Measurements from ENCODE around the gene PRPF4.
A peak's percentile ranks its signal among the peaks of the same experiment; 100 is the strongest.
"Not testable (repeated sequence)": the region's sequence is repeated elsewhere in the genome, so short reads cannot be mapped to it uniquely, and the experiment has no call there.

PRPF4 gene

DNA sequence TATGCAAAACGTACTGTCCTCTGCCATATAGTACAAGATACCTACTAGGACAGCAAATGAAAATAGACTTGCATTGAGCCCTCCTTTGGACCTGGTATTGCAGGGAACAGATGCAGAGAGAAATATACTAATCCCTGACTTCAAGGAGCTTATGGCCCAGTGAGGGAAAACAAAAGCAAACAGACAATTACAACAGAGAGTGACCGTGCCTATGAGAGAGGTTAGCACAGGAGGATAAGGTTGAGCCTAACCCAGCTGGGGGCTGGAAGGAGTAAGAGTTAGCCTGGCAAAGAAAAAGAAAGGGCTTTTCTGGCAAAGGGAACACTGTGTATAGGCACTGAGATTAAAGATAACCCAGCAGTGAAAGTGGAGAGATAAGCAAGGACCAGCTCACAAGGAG is 5.6 kb upstream of the PRPF4 start:
- Histone ChIP-seq H3K27me3 (ENCODE audit: control insufficient read depth, insufficient read depth, low read length) (no peaks in the 10 kb centered on the region), H3K36me3 (ENCODE audit: control insufficient read depth, insufficient read depth, low read length) (peaks cover 13% of the 10 kb centered on the region), H3K9ac (ENCODE audit: low read depth, low read length) (no peak overlapping the region), H3K9me3 (ENCODE audit: control insufficient read depth, insufficient read depth, low read length) (no peaks in the 10 kb centered on the region), H3K4me1 (ENCODE audit: control insufficient read depth, insufficient read depth, low read length) (peaks cover 3% of the 10 kb centered on the region), H3K4me3 (ENCODE audit: low read depth, low read length) (no peak overlapping the region)

DNA sequence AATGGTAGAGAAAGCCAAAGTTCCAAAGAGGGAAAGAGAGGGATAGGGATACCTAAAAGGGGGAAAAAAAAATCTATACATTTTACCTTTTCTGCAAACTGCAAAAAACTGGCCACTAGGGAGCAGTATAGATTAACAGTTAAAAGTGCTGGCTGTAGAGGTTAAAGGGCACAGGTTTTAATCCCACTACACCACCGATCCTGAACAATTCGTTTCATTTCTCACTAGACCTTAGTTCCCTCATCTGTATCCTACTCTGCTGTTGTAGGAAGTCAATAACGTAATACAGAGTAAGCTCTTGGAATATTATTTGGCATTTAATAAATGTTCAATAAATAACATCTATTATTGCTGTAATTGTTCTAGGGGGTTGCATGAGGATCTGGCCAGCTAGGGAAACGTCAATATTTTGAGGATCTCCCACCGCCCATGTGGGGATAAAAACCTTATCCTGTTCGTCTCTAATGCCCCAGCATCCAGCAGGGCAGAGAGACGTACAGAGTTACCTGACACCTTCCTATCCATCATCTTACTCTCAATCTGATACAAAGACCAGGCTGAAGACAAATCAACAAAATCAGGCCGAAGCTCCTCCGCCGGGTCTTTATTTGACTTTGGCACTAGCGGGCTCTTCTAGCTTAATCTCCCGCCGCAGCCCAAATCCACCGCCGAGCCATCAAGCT is 843 bp upstream of the PRPF4 start:
- no peaks in the 10 kb centered on the region for H3K27me3 ChIP-seq (ENCODE audit: control insufficient read depth, insufficient read depth, low read length)
- H3K9ac ChIP-seq (ENCODE audit: low read depth, low read length) = peak overlapping the region; percentile 97
- H3K9me3 ChIP-seq (ENCODE audit: control insufficient read depth, insufficient read depth, low read length) = no peaks in the 10 kb centered on the region
- H3K4me1 ChIP-seq (ENCODE audit: control insufficient read depth, insufficient read depth, low read length) = peaks cover 3% of the 10 kb centered on the region
- H3K36me3 ChIP-seq (ENCODE audit: control insufficient read depth, insufficient read depth, low read length) = peaks cover 13% of the 10 kb centered on the region
- H3K4me3 ChIP-seq (ENCODE audit: low read depth, low read length) = peak overlapping the region; percentile 93

DNA sequence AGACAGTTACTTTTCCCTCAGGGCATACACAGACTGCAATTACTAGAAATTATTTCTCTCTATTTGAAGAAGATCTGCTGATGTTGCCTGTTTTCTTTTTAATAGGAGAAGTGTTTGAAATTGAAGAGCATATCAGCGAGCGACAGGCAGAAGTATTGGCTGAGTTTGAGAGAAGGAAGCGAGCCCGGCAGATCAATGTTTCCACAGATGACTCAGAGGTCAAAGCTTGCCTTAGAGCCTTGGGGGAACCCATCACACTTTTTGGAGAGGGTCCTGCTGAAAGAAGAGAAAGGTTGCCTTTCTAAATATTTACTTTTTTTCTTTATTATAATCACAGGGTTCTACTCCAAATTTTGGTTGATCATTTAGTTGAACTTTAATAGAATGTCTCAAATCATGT is 3.4 kb downstream of the PRPF4 start:
- Histone ChIP-seq H3K9ac (ENCODE audit: low read depth, low read length) (no peak overlapping the region), H3K4me3 (ENCODE audit: low read depth, low read length) (no peak overlapping the region), H3K36me3 (ENCODE audit: control insufficient read depth, insufficient read depth, low read length) (peaks cover 21% of the 10 kb centered on the region), H3K4me1 (ENCODE audit: control insufficient read depth, insufficient read depth, low read length) (peaks cover 3% of the 10 kb centered on the region), H3K27me3 (ENCODE audit: control insufficient read depth, insufficient read depth, low read length) (no peaks in the 10 kb centered on the region), H3K9me3 (ENCODE audit: control insufficient read depth, insufficient read depth, low read length) (no peaks in the 10 kb centered on the region)

DNA sequence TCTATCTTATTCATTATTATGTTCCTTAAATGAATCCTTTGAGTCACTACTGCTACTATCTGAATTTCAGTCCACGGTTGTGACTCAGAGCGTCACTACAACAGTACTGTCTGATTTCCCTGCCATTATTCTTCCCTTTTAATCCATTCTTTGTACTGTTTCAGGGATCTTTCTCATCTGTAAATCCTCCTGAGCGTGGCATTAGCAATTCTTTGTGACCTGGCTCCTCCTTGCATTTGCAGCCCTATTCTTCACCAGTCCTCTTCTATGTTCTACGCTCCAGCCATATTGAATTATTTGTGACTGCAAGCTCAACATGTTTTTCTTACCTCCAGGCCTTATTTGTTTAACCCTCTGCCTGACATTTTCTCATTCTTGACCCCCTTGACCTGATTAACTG is 5.9 kb downstream of the PRPF4 start:
- Histone ChIP-seq H3K4me3 (ENCODE audit: low read depth, low read length) (no peak overlapping the region), H3K9me3 (ENCODE audit: control insufficient read depth, insufficient read depth, low read length) (no peaks in the 10 kb centered on the region), H3K9ac (ENCODE audit: low read depth, low read length) (no peak overlapping the region), H3K27me3 (ENCODE audit: control insufficient read depth, insufficient read depth, low read length) (no peaks in the 10 kb centered on the region), H3K4me1 (ENCODE audit: control insufficient read depth, insufficient read depth, low read length) (no peaks in the 10 kb centered on the region), H3K36me3 (ENCODE audit: control insufficient read depth, insufficient read depth, low read length) (peaks cover 32% of the 10 kb centered on the region)

DNA sequence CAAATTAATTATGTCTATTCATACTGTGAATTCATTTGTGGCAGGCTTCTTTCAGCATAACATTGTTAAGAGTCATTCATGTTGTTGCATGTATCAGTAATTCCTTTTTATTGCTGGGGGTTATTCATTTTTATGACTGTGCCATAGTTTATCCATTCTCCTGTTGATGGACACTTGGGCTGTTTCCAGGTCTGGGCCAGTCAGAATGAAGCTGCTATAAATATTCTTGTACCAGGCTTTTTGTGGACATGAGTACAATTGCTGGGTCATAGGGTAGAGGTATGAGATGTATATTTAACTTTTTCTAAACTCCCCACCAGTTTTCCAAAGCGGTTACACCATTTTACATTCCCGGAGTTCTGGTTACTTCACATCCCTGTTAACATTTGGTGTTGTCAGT is 13.6 kb downstream of the PRPF4 start:
- no peak overlapping the region for H3K4me3 ChIP-seq (ENCODE audit: low read depth, low read length)
- no peaks in the 10 kb centered on the region for H3K9me3 ChIP-seq (ENCODE audit: control insufficient read depth, insufficient read depth, low read length)
- peaks cover 27% of the 10 kb centered on the region for H3K36me3 ChIP-seq (ENCODE audit: control insufficient read depth, insufficient read depth, low read length)
- H3K27me3 ChIP-seq (ENCODE audit: control insufficient read depth, insufficient read depth, low read length) = no peaks in the 10 kb centered on the region
- H3K9ac ChIP-seq (ENCODE audit: low read depth, low read length) = no peak overlapping the region
- H3K4me1 ChIP-seq (ENCODE audit: control insufficient read depth, insufficient read depth, low read length) = no peaks in the 10 kb centered on the region

DNA sequence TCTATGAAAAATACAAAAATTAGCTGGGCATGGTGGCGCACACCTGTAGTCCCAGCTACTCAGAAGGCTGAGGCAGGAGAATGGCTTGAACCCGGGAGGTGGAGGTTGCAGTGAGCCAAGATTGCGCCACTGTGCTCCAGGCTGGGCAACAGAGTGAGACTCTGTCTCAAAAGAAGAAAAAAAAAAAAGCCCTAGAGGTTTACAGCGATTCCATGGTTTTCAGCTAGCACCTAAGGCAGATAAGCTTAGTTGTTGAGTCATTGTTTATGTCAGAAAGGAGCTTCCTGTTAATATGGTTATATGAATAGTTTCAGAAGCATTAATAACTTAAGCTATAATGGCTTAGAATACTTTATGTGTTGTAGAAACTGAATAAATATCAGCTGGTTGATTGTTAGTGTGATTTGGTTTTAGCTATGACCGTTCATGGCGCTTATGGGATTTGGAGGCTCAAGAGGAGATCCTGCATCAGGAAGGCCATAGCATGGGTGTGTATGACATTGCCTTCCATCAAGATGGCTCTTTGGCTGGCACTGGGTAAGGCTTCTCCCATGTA is 14.7 kb downstream of the PRPF4 start:
- H3K9me3 ChIP-seq (ENCODE audit: control insufficient read depth, insufficient read depth, low read length) = no peaks in the 10 kb centered on the region
- H3K4me1 ChIP-seq (ENCODE audit: control insufficient read depth, insufficient read depth, low read length) = no peaks in the 10 kb centered on the region
- H3K27me3 ChIP-seq (ENCODE audit: control insufficient read depth, insufficient read depth, low read length) = no peaks in the 10 kb centered on the region
- no peak overlapping the region for H3K4me3 ChIP-seq (ENCODE audit: low read depth, low read length)
- no peak overlapping the region for H3K9ac ChIP-seq (ENCODE audit: low read depth, low read length)
- H3K36me3 ChIP-seq (ENCODE audit: control insufficient read depth, insufficient read depth, low read length) = peaks cover 17% of the 10 kb centered on the region

DNA sequence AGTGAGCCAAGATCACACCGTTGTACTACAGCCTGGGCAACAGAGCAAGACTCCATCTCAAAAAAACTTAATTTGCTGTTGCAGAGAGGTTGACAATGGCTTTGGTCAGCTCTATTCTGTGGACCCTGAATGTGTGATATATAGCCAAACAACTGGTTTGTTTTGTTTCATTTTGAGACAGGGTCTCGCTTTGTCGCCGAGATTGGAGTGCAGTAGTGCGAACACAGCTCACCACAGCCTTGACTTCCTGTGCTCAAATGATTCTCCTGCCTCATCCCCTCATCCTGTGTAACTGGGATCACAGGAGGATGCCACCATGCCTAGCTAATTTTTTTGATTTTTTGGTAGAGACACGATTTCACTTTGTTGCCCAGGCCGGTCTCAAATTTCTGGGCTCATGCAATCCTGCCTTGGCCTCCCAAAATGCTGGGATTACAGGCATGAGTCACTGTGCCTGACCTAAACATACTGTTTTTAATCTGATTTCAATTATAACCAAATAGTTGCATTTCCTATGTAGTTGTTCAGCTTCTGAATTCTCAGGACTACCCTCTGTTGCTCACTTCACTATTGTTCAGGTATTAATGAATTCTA is 17.9 kb downstream of the PRPF4 start:
- Histone ChIP-seq H3K9ac (ENCODE audit: low read depth, low read length) (no peak overlapping the region), H3K9me3 (ENCODE audit: control insufficient read depth, insufficient read depth, low read length) (no peaks in the 10 kb centered on the region), H3K4me1 (ENCODE audit: control insufficient read depth, insufficient read depth, low read length) (no peaks in the 10 kb centered on the region), H3K4me3 (ENCODE audit: low read depth, low read length) (no peak overlapping the region), H3K27me3 (ENCODE audit: control insufficient read depth, insufficient read depth, low read length) (no peaks in the 10 kb centered on the region), H3K36me3 (ENCODE audit: control insufficient read depth, insufficient read depth, low read length) (peaks cover 13% of the 10 kb centered on the region)

DNA sequence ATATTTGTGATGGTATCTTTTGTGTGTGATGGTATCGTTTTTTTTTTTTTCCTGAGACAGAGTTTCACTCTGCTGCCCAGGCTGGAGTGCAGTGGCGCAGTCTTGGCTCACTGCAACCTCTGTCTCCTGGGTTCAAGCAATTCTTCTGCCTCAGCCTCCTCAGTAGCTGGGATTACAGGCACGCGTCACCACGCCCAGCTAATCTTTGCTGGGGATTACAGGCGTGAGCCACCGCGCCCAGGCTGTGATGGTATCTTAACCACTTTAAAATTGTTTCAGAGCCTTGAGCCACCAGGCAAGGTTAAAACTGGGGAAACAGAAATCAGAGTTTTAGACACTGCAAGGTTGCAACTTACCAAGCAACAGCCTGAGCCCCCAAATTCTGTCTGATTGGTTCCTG is 20.8 kb downstream of the PRPF4 start:
- H3K36me3 ChIP-seq (ENCODE audit: control insufficient read depth, insufficient read depth, low read length); H3K9ac ChIP-seq (ENCODE audit: low read depth, low read length); H3K27me3 ChIP-seq (ENCODE audit: control insufficient read depth, insufficient read depth, low read length); H3K4me1 ChIP-seq (ENCODE audit: control insufficient read depth, insufficient read depth, low read length); H3K9me3 ChIP-seq (ENCODE audit: control insufficient read depth, insufficient read depth, low read length); H3K4me3 ChIP-seq (ENCODE audit: low read depth, low read length): not testable (repeated sequence)

GRCh38 chr9:113296796-113297558 is 21.5 kb downstream of the PRPF4 start:
- no peak overlapping the region for H3K9ac ChIP-seq (ENCODE audit: low read depth, low read length)
- H3K9me3 ChIP-seq (ENCODE audit: control insufficient read depth, insufficient read depth, low read length) = no peaks in the 10 kb centered on the region
- no peak overlapping the region for H3K4me3 ChIP-seq (ENCODE audit: low read depth, low read length)
- no peaks in the 10 kb centered on the region for H3K36me3 ChIP-seq (ENCODE audit: control insufficient read depth, insufficient read depth, low read length)
- H3K27me3 ChIP-seq (ENCODE audit: control insufficient read depth, insufficient read depth, low read length) = no peaks in the 10 kb centered on the region
- no peaks in the 10 kb centered on the region for H3K4me1 ChIP-seq (ENCODE audit: control insufficient read depth, insufficient read depth, low read length)

DNA sequence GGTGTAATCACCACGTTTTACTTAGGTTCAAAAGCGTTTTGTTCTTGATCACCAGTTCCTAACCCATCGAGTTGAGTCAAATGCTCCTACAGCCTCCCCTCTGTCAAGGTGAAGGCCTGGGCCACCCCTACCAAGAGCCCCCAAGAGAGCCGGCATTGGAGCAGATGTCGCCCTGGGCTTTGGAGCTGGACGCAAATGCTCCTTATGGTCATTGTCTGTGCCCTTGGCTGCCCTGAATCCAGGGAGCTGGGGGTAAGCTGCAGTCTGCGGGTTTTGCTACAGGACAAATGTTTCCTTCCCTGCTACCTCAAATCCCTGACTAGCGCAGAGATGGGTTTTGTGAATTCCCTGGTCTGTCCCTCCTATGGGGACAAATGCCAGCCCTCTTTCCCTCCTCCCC is 22.9 kb downstream of the PRPF4 start:
- Histone ChIP-seq H3K9me3 (ENCODE audit: control insufficient read depth, insufficient read depth, low read length) (no peaks in the 10 kb centered on the region), H3K4me3 (ENCODE audit: low read depth, low read length) (no peak overlapping the region), H3K27me3 (ENCODE audit: control insufficient read depth, insufficient read depth, low read length) (no peaks in the 10 kb centered on the region), H3K4me1 (ENCODE audit: control insufficient read depth, insufficient read depth, low read length) (peaks cover 3% of the 10 kb centered on the region), H3K9ac (ENCODE audit: low read depth, low read length) (no peak overlapping the region), H3K36me3 (ENCODE audit: control insufficient read depth, insufficient read depth, low read length) (no peaks in the 10 kb centered on the region)

DNA sequence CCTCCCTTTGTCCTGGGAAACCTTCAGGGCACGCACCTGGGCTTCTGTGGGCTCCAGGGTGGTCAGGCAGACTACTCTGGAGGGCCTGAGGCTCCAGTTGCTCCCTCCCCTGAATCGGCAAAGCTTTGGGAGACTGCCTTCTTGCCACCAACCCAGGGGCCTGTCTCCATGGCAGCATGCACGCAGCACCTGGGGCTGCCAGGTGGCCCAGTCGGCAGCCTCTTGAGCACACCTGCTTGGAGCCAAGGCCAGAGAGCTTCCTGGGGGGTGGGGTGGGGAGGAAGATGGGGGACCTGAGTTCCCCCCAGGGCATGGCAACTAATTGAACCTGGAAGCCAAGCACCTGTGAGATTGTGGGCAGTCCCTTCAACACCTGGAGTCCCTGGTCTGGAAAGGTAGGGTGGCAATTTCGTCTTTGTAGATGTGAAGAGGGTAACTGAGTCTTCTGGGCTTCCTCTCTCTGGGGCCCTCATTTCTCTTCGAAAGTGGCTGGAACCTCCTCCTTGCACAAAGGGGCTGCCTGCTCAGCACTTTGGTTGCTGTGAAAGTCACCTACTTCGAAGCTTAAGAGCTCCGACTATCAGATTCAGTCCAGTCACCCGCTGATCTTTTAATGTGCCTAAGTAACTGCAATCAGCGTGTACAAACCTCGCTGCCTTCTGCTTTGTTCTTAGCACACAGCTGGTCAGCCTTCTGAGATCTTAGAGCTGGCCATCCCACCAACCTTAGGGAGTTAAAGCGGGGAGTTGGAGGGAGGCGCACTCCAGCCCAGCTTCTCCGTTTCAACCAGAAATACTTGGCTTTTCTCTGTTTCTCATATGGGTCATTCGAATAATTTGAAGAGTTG is 23.7 kb downstream of the PRPF4 start:
- H3K36me3 ChIP-seq (ENCODE audit: control insufficient read depth, insufficient read depth, low read length) = no peaks in the 10 kb centered on the region
- no peaks in the 10 kb centered on the region for H3K27me3 ChIP-seq (ENCODE audit: control insufficient read depth, insufficient read depth, low read length)
- H3K9ac ChIP-seq (ENCODE audit: low read depth, low read length) = no peak overlapping the region
- no peaks in the 10 kb centered on the region for H3K9me3 ChIP-seq (ENCODE audit: control insufficient read depth, insufficient read depth, low read length)
- H3K4me3 ChIP-seq (ENCODE audit: low read depth, low read length) = no peak overlapping the region
- H3K4me1 ChIP-seq (ENCODE audit: control insufficient read depth, insufficient read depth, low read length) = peaks cover 3% of the 10 kb centered on the region

All from iPS-15b (cell line).